ENCODE measurements around the gene PPM1D.
A peak's percentile ranks its signal among the peaks of the same experiment; 100 is the strongest.

The PPM1D gene

GRCh38 chr17:60640503-60640902 lies 40.5 kb downstream of the PPM1D start:
- H4K20me1 ChIP-seq (ENCODE audit: control insufficient read depth, insufficient read depth, low read depth, low read length) = peaks cover 4% of the 10 kb centered on the region; the same call in 1 of the 2 replicates
- peaks cover 11% of the 10 kb centered on the region for H3F3A ChIP-seq (ENCODE audit: control insufficient read depth, insufficient read depth)
- no peak overlapping the region for H3K4me2 ChIP-seq (ENCODE audit: low read length)
- peaks cover 28% of the 10 kb centered on the region for H3K36me3 ChIP-seq (ENCODE audit: control insufficient read depth, low read length)
- no peaks in the 10 kb centered on the region for H3K27me3 ChIP-seq (ENCODE audit: control insufficient read depth, low read length)
- H3K9me3 ChIP-seq (ENCODE audit: control insufficient read depth, insufficient read depth, low read length) = no peaks in the 10 kb centered on the region
- no peak overlapping the region for H3K27ac ChIP-seq (ENCODE audit: low read depth, low read length)
- 0 out of 2 replicates have a peak, but pooled peaks cover 5% of the 10 kb centered on the region for H3K4me1 ChIP-seq (ENCODE audit: control insufficient read depth, low read length)
- peaks cover 32% of the 10 kb centered on the region for H3K79me2 ChIP-seq (ENCODE audit: control insufficient read depth, low read length)
- TF ChIP-seq EZH2phosphoT487 (IDR thresholded peaks at IDR 0.05; ENCODE audit: borderline replicate concordance, low read length) (no peak), CTCF (IDR thresholded peaks at IDR 0.05; ENCODE audit: low read depth, low read length, poor library complexity, severe bottlenecking) (no peak)
- H3K9me2 ChIP-seq (replicated peaks; ENCODE audit: control insufficient read depth, low read length) = no peaks in the 10 kb centered on the region
- no peak overlapping the region for H3K4me3 ChIP-seq (ENCODE audit: low read length)

GRCh38 chr17:60641126-60641525 lies 41.1 kb downstream of the PPM1D start:
- TF ChIP-seq CTCF (IDR thresholded peaks at IDR 0.05; ENCODE audit: low read depth, low read length, poor library complexity, severe bottlenecking) = no peak
- TF ChIP-seq EZH2phosphoT487 (IDR thresholded peaks at IDR 0.05; ENCODE audit: borderline replicate concordance, low read length) = no peak
- Histone ChIP-seq H3K9me2 (replicated peaks; ENCODE audit: control insufficient read depth, low read length) (no peaks in the 10 kb centered on the region), H3K79me2 (ENCODE audit: control insufficient read depth, low read length) (peaks cover 32% of the 10 kb centered on the region), H3K4me3 (ENCODE audit: low read length) (no peak overlapping the region), H3K4me2 (ENCODE audit: low read length) (no peak overlapping the region), H3K9me3 (ENCODE audit: control insufficient read depth, insufficient read depth, low read length) (no peaks in the 10 kb centered on the region), H4K20me1 (ENCODE audit: control insufficient read depth, insufficient read depth, low read depth, low read length) (peaks cover 4% of the 10 kb centered on the region; the same call in 1 of the 2 replicates), H3K27me3 (ENCODE audit: control insufficient read depth, low read length) (no peaks in the 10 kb centered on the region), H3F3A (ENCODE audit: control insufficient read depth, insufficient read depth) (peaks cover 11% of the 10 kb centered on the region), H3K27ac (ENCODE audit: low read depth, low read length) (no peak overlapping the region), H3K4me1 (ENCODE audit: control insufficient read depth, low read length) (0 out of 2 replicates have a peak, but pooled peaks cover 5% of the 10 kb centered on the region), H3K36me3 (ENCODE audit: control insufficient read depth, low read length) (peaks cover 25% of the 10 kb centered on the region)

- 0 out of 2 replicates have a peak, but pooled peaks cover 4% of the 10 kb centered on the region for H4K20me1 ChIP-seq (ENCODE audit: control insufficient read depth, insufficient read depth, low read depth, low read length)
- peaks cover 35% of the 10 kb centered on the region for H3K79me2 ChIP-seq (ENCODE audit: control insufficient read depth, low read length)
- H3K4me2 ChIP-seq (ENCODE audit: low read length) = no peak overlapping the region
- no peaks in the 10 kb centered on the region for H3K27me3 ChIP-seq (ENCODE audit: control insufficient read depth, low read length)
- H3K9me2 ChIP-seq (replicated peaks; ENCODE audit: control insufficient read depth, low read length) = no peaks in the 10 kb centered on the region
- H3K27ac ChIP-seq (ENCODE audit: low read depth, low read length) = no peak overlapping the region
- no peak overlapping the region for H3K4me3 ChIP-seq (ENCODE audit: low read length)
- H3F3A ChIP-seq (ENCODE audit: control insufficient read depth, insufficient read depth) = peaks cover 11% of the 10 kb centered on the region
- H3K4me1 ChIP-seq (ENCODE audit: control insufficient read depth, low read length) = 0 out of 2 replicates have a peak, but pooled peaks cover 5% of the 10 kb centered on the region
- H3K9me3 ChIP-seq (ENCODE audit: control insufficient read depth, insufficient read depth, low read length) = no peaks in the 10 kb centered on the region
- H3K36me3 ChIP-seq (ENCODE audit: control insufficient read depth, low read length) = peaks cover 22% of the 10 kb centered on the region
- TF ChIP-seq EZH2phosphoT487 (IDR thresholded peaks at IDR 0.05; ENCODE audit: borderline replicate concordance, low read length) (no peak), CTCF (IDR thresholded peaks at IDR 0.05; ENCODE audit: low read depth, low read length, poor library complexity, severe bottlenecking) (peak; percentile 57)
Observed at GRCh38 chr17:60641810-60642220, 41.8 kb downstream of the PPM1D start.

Measured in DOHH2 (cell line).